ENCODE measurements around the gene MERTK.

GRCh38 chr2:112023707-112024106 lies 125.3 kb downstream of the MERTK start:
- TF ChIP-seq EZH2 (IDR thresholded peaks at IDR 0.05; ENCODE audit: insufficient read depth, poor library complexity, severe bottlenecking) (no peak), EZH2phosphoT487 (IDR thresholded peaks at IDR 0.05; ENCODE audit: insufficient read depth, low read depth) (no peak)

Measured in GM23248 (cell line).